Fibroblast of skin of left biceps (primary cell): ENCODE results near the gene TMEM174.

Experiments used
- DNase-seq, 2 experiments: peaks; one replicate each; pipeline ENCODE4 v3.0.0-alpha.2; 2013; ENCODE audit warnings: low read depth in 2 of 2

TMEM174 gene

GRCh38 chr5:73154208-73155006 is 18.6 kb upstream of the TMEM174 start:
- no peak for DNase-seq

- DNase-seq = no peak
Measured at GRCh38 chr5:73155271-73156222, 17.4 kb upstream of the TMEM174 start.

GRCh38 chr5:73157414-73158303 is 15.3 kb upstream of the TMEM174 start:
- no peak for DNase-seq

- no peak for DNase-seq
Measured at GRCh38 chr5:73158313-73158712, 14.7 kb upstream of the TMEM174 start.

GRCh38 chr5:73160239-73160671 is 12.7 kb upstream of the TMEM174 start:
- no peak for DNase-seq

GRCh38 chr5:73170522-73170921 is 2.5 kb upstream of the TMEM174 start:
- no peak for DNase-seq

- DNase-seq = no peak
Measured at GRCh38 chr5:73171495-73171894, 1.5 kb upstream of the TMEM174 start.

- no peak for DNase-seq
Measured at GRCh38 chr5:73174100-73174815, 1.3 kb downstream of the TMEM174 start.

GRCh38 chr5:73176250-73176649 is 3.3 kb downstream of the TMEM174 start:
- DNase-seq = no peak

- DNase-seq = no peak
Measured at GRCh38 chr5:73178265-73178664, 5.3 kb downstream of the TMEM174 start.

GRCh38 chr5:73179730-73180129 is 6.7 kb downstream of the TMEM174 start:
- DNase-seq = no peak

GRCh38 chr5:73180566-73180965 is 7.6 kb downstream of the TMEM174 start:
- DNase-seq = no peak

GRCh38 chr5:73182307-73182706 is 9.3 kb downstream of the TMEM174 start:
- DNase-seq = no peak

- DNase-seq = no peak
Measured at GRCh38 chr5:73183000-73183399, 10.0 kb downstream of the TMEM174 start.

GRCh38 chr5:73183481-73183891 is 10.5 kb downstream of the TMEM174 start:
- no peak for DNase-seq

- DNase-seq = no peak
Measured at GRCh38 chr5:73186976-73187375, 14.0 kb downstream of the TMEM174 start.

GRCh38 chr5:73188764-73189531 is 16.0 kb downstream of the TMEM174 start:
- peak; percentile 68 to 76 for DNase-seq

- peak; percentile 81 to 84 for DNase-seq
Measured at GRCh38 chr5:73189871-73190376, 16.9 kb downstream of the TMEM174 start.

GRCh38 chr5:73192370-73192769 is 19.4 kb downstream of the TMEM174 start:
- DNase-seq = no peak

GRCh38 chr5:73193592-73193991 is 20.6 kb downstream of the TMEM174 start:
- no peak for DNase-seq
